OCI-LY1 (cell line): ENCODE results near the gene MAST4.

Experiments
- CTCF ChIP-seq: fragments of 200-600 bp; sonication (generic), shearing (Covaris generic); IDR thresholded peaks from 2 replicates; pipeline ENCODE4 v1.5.1; 2017; ENCODE audit warnings: mild to moderate bottlenecking, antibody characterized with exemption, low read length, moderate library complexity, mixed read lengths
- EZH2 ChIP-seq: fragments of 200-600 bp; sonication (generic), shearing (Covaris generic); IDR thresholded peaks from 2 replicates; pipeline ENCODE4 v1.8.0; 2017; ENCODE audit warnings: borderline replicate concordance, mixed run types, mild to moderate bottlenecking, antibody characterized with exemption, low read length, moderate library complexity, mixed read lengths

DNA sequence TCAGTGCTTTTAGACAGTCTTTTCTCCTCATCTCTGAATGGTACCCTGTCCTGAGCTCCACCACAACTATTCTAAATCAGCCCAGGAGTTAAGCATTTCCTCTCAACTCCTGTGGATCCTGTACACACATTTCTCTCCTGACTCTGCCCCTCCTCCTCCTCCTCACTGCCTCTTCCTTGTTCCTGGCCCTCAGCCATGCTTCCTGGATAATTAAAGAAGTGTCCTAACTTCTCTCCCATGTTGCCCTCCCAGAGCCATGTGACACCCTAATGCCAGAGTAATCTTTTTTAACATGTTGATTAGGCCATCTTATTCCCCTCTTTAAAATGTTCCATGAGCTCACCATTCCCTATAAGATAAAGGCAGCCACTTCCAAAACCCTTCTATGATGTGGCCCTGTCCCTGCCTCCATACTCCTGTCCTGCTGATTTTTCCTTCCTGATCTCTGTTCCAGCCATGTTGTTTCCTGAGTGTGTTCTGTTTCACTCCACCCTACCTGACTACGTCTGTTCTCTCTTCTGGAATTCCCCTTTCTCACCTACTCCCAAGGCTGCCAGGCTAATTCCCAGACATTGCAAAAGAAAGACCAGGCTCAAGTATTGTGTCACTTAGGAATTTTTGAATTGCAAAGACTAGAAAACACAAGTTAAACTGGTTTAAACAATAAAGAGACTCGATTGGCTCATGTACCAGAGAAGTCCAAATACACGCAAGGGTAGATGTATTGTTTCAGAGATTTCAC, 295.2 kb downstream of the MAST4 start:
- TF ChIP-seq CTCF, result no peak
- no peak for TF ChIP-seq EZH2
